Keratinocyte (primary cell): Measurements from ENCODE around the gene LGALS13.

Experiments
- EZH2 ChIP-seq: IDR thresholded peaks from one replicate; pipeline ENCODE4 v1.6.1; 2012; ENCODE audit warnings: inconsistent platforms, mild to moderate bottlenecking, low read length, moderate library complexity
- TF ChIP-seq, protein P1 (sequence below), 3 experiments: IDR thresholded peaks in 1 of 3; conservative IDR thresholded peaks in 1 of 3; optimal IDR thresholded peaks in 1 of 3; 2 replicates in 2 of 3; 3 replicates in 1 of 3; pipeline versions ENCODE3 to v1.5.1; 2011; ENCODE audit warnings: low read length in 3 of 3, mild to moderate bottlenecking in 3 of 3, moderate library complexity in 2 of 3, control low read depth in 1 of 3, inconsistent platforms in 1 of 3; ENCODE audit not compliant: insufficient read depth in 2 of 3; ENCODE audit errors: extremely low read depth in 1 of 3

DNA sequence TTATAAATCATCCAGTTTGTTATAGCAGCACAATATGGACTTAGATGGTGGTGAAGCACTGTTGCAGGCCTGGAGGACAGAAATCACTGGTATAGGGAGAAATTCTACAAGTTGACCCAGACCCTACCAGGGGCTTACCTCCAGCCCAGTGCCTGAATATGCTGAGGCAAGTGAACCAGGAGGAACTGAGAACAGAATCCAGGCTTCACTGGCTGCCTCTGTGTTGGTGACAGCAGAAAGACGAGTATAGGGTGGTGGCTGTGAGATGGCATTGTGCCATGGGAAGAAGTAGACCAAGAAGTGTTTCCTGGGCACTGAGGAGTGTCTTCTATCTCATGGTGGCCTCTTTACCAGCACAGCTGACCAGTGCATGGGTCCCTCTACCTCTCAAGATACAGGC lies 46.4 kb upstream of the LGALS13 start:
- TF ChIP-seq, protein P1, sequence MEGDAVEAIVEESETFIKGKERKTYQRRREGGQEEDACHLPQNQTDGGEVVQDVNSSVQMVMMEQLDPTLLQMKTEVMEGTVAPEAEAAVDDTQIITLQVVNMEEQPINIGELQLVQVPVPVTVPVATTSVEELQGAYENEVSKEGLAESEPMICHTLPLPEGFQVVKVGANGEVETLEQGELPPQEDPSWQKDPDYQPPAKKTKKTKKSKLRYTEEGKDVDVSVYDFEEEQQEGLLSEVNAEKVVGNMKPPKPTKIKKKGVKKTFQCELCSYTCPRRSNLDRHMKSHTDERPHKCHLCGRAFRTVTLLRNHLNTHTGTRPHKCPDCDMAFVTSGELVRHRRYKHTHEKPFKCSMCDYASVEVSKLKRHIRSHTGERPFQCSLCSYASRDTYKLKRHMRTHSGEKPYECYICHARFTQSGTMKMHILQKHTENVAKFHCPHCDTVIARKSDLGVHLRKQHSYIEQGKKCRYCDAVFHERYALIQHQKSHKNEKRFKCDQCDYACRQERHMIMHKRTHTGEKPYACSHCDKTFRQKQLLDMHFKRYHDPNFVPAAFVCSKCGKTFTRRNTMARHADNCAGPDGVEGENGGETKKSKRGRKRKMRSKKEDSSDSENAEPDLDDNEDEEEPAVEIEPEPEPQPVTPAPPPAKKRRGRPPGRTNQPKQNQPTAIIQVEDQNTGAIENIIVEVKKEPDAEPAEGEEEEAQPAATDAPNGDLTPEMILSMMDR (optimal IDR thresholded peaks at IDR 0.05 in 1 of 3, IDR thresholded peaks at IDR 0.05 in 1 of 3, conservative IDR thresholded peaks at IDR 0.05 in 1 of 3; ENCODE audit: extremely low read depth in 1 of 3, insufficient read depth in 2 of 3, low read length in 3 of 3), result no peak
- no peak for TF ChIP-seq EZH2
